Fibroblast of peridontal ligament (primary cell): ENCODE data around the gene FER.
"Not testable (repeated sequence)": the region's sequence is repeated elsewhere in the genome, so short reads cannot be mapped to it uniquely, and the experiment has no call there.

Source experiments
- DNase-seq: peaks from one replicate; pipeline ENCODE4 v3.0.0-alpha.2; 2010; ENCODE audit errors: extremely low read depth

The FER gene

GRCh38 chr5:108747774-108748400 is at the start of gene FER:
FER (plus strand) TSS chr5:108747897; CDS start chr5:108798183, 50,286 bp downstream.
- DNase-seq: peak; percentile 68

DNA sequence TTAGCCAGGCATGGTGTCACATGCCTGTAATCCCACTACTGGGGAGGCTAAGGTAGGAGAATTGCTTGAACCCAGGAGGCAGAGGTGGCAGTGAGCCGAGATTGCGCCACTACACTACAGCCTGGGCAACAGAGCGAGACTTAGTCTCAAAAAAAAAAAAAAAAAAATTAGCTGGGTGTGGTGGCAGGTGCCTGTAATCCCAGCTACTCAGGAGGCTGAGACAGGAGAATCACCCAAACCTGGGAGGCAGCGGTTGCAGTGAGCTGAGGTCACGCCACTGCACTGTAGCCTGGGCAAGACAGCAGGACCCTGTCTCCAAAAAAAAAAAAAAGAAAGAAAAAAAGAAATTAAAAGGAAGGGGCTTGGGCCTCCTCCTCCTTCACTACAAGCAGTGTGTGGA is 47.3 kb upstream of the FER start:
- DNase-seq: not testable (repeated sequence)

DNA sequence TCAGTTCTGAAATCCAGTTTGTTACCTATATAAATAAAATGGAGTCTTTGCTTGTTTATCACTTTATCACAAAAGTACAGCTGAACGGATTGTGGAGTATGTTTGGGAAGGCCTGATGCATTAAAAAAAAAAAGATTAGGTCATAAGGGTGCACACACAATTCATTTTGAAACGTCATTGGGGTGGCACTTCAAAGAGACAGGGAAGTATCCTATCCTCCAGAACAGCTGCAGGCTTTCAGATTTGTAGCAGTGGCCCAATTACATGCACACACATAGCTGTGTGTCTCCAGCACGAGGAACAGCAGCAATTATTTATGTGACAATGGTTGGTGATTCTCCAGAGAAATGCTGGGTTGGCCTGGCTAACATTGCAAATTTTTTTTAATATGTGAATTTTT is 46.8 kb upstream of the FER start:
- DNase-seq: no peak

GRCh38 chr5:108702546-108702945 is 45.2 kb upstream of the FER start:
- no peak for DNase-seq

GRCh38 chr5:108703313-108703712 is 44.4 kb upstream of the FER start:
- DNase-seq: no peak

DNA sequence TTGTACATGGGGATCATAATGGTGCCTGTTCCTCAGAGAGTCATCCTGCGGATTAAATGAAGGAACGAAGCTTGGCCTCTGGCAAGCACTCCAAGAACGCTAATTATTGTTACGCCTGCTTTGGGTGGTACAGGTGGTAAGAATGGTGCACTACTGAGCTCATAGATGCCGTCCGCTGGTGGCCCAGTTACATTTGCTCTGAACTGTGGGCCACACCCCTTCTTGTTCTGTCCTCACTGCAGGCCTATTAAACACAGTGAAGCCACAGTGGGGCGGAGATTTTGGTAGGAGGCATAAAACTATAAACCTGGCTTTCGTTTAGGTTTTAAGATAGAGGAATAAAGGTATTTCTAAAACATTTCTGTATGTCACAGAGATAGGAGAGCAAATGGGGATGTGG is 40.6 kb upstream of the FER start:
- DNase-seq: no peak

DNA sequence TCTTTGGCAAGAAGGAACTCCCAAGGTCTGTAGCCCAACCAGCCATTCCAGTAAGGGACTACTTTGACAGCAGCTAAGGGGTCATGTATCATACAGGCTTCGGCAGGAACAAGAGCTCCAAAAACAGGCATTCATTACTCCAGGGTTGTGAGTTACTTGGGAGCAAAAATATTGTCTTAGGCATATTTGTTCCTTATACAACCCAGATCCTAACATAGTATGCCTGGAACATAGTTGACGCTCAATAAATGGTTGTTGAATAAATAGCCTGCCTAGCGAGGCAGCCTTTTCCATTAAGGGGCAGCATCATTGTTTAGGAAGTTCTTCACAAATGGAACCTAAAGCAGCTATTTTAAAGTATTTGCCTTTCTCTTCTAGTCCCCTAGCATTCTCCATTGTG is 35.8 kb upstream of the FER start:
- peak; percentile 12 for DNase-seq

- no peak for DNase-seq
These were observed 32.3 kb upstream of the FER start for GRCh38 chr5:108715408-108715807.

DNA sequence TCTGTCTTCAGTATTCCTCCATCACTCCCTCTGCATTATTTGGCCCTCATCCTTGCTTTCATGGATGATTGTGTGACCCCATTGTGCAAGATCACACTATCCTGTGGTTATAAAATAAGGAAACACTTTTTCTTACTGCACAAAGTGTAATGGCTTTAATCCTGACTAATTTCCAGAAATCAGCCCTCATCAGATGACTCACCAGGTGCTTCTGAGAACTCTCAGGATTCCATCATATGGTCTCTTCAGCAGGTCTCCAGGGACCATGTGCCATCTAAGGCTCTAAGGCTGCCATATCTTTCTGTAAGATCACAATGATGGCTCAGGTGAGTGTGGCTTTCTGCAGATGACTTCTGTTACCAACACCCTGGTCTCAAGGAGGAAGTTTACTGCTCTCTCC is 27.3 kb upstream of the FER start:
- no peak for DNase-seq

DNA sequence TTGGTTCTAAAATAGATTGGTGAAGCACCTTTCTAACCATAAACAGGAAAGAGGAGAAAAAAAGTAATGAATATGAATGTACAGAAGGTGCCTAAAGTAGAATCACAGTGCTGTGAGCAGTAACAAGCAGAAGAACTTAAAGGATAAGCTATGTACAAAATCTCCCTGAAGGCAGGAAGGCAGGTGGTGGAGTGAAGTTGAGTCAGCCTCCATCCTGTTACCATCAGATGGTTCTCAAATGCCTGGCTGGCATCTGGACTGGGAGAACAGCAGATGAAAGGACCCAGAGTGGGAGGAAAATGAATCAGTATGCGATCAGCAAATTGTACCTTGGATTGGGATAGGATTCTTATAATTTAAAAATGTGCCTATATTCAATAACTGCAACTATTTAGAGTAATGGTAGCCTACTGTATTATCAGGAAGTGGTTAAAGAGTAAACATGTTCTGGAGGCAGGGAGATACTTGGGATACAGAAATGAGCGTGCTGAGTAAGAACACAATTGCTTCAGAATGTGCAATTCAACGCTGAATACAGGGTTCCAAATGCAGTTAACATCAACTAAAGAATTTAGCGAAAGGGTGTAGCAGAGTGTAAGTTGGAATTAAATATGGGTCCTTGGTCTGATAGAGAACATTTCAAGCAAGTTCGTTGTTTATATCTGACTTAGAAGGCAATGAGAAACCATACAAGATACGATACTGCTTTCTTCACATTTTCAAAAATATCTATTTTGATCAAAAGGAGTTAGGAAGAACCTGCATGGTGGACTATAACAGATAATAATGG is 21.1 kb upstream of the FER start:
- DNase-seq: peak; percentile 29

- DNase-seq: peak; percentile 51
These were observed 20.5 kb upstream of the FER start for GRCh38 chr5:108727236-108727650.

GRCh38 chr5:108727651-108728565 is 19.8 kb upstream of the FER start:
- DNase-seq: peak; percentile 89

- DNase-seq: no peak
These were observed 19.0 kb upstream of the FER start for GRCh38 chr5:108728566-108729241.

DNA sequence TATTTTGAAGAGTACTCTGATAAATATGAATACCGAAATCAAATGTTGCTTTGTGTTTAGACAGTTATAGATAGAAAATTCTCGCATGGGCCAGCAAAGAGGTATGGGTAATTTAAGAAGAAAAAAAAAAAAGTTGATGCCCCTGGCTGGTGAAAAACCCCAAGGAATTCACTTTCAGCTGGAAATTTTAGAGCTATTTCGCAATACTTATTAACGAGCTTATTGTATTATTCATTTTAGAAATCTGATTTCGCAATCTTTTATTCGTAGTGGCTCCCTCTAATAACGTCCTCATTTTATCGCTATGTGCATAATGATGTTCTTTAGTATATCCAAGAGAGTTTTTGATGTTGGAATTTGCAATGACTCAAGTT is 18.5 kb upstream of the FER start:
- DNase-seq: no peak

DNA sequence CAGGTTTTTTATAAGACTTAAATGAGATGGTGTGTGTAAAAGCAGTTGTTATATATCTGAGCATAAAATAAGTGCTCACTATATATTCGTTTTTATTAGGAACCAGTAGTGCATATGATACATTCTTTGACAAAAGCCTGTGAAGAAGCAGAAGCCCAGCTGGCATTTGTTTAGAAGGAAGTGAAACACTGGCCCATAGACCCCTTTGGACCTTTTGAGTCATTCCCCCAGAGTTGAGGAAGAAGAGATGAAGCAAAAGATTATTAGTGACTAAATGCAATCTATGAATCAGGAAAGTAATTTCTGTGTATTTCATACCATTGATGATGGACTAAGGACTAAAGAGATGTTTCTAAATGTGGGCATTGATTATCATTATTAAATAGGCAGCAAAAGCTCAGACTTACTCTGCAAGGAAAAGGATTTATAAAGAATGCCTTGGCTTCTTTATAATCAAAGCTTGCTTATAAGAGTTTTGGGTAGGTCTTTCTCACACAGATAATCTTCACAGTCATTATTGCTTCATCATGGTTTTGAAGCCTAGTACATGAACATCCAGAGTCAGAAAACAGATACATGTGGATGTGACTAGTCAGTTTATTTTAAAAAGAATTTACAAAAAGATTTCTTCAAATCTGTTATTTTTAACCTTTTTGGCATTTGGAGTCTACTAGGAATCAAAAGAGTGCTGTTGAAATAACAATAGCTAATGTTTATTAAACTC is 16.9 kb upstream of the FER start:
- DNase-seq: no peak

- no peak for DNase-seq
These were observed 11.9 kb upstream of the FER start for GRCh38 chr5:108735790-108736189.

GRCh38 chr5:108736855-108737254 is 10.8 kb upstream of the FER start:
- DNase-seq: no peak

DNA sequence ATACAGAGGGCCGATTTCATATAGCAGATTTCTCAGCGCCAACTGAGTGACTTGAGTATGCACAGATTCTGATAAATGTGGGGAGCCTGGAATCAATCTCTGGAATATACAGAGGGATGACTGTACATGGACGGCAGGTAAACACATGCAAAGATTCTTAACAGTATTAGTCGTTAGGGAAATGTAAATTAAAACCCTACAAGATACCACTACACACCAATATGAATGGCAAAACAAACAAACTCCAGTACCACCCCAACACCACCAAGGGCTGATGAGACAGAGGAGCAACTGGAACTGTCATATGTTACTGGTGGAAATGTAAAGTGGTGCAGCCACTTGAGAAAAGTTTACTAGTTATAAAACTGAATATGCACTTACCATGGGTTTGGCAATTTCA is 8.3 kb upstream of the FER start:
- DNase-seq: no peak

DNA sequence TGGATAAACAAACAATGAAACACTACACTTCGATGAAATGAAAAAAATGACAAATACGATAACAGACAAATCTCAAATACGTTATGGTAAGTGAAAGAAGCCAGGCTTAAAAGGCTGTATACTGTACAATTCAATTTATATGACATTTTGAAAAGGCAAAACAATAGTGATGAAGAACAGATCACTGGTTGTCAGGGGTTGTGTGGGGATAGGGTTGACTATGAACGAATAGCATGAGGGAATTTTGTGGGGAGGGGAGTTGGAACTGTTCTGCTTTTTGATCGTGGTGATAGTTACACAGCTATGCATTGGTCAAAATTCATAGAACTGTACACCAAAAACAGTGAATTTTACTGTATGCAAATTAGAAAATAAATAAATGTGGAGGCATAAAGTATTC is 7.8 kb upstream of the FER start:
- no peak for DNase-seq

GRCh38 chr5:108743319-108743718 is 4.4 kb upstream of the FER start:
- peak; percentile 29 for DNase-seq

DNA sequence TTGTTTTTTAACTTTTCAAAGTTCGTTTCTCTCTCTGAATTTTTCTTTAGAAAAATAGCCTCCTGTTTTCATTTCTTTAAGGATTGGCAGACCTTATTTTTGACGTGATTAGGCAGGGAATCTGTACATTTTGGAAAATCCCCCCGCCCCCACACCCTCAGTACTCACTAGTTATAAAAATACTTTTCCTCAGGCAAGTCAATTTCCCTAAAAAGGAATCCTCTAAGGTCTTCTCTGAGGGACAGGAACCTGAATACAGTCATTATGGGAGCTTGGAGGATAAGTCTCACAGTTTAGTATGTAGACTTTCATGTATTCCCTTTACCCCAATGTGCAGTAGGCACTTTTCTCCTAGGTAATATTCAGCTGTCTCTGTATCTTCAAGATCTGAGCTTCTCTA is 3.9 kb upstream of the FER start:
- DNase-seq: no peak
